Mesodermal cell (in vitro differentiated cells): Measurements from ENCODE around the gene POLQ.

ENCODE experiments used
- H3K27ac ChIP-seq: 2 replicates; pipeline ENCODE4 v1.7.0; 2013; ENCODE audit warnings: mild to moderate bottlenecking, low read depth, low read length, moderate library complexity; ENCODE audit not compliant: severe bottlenecking
- H3K36me3 ChIP-seq: 2 replicates; pipeline ENCODE4 v1.7.1; 2013; ENCODE audit warnings: mild to moderate bottlenecking, low read length, moderate library complexity; ENCODE audit not compliant: control insufficient read depth, insufficient read depth
- H3K4me1 ChIP-seq: one replicate; pipeline ENCODE4 v1.7.1; 2013; ENCODE audit warnings: mild to moderate bottlenecking, low read length; ENCODE audit not compliant: insufficient read depth, control insufficient read depth, poor library complexity, severe bottlenecking
- H3K4me3 ChIP-seq: 2 replicates; pipeline ENCODE4 v1.7.0; 2013; ENCODE audit warnings: low read length, control low read depth, mild to moderate bottlenecking; ENCODE audit not compliant: insufficient read depth, poor library complexity, severe bottlenecking; ENCODE audit errors: extremely low read depth
- H3K9me3 ChIP-seq: 2 replicates; pipeline ENCODE4 v1.7.1; 2013; ENCODE audit warnings: mild to moderate bottlenecking, low read length, moderate library complexity; ENCODE audit not compliant: control insufficient read depth
- WGBS, 2 experiments: methylation state at CpG; one replicate each; pipeline ENCODE4 v1.1.5; 2013; ENCODE audit warnings: missing lambda C conversion rate in 2 of 2; ENCODE audit not compliant: insufficient coverage in 2 of 2; 5-methylcytosine and 5-hydroxymethylcytosine counted together

POLQ gene

DNA sequence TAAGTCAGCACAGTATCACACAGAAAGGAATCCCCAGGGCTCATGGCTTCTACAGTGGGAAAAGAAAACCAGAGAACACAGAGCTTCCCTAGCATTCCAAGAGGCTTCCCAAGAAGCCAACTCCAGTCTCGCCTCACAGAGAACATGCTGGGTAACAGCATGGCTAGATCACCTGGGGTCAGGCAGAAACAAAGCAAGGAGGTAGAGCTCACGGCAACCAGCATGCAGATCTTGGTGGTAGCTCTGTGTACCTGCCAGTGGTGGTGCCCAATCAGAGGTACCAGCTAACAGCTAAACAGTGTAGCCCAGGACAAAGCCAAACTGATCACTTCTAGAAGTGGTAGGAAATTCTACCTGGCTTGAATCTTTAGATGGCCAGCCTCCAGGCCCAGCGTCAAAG, 31.3 kb downstream of the POLQ start:
- Histone ChIP-seq H3K9me3 (no peaks in the 10 kb centered on the region), H3K27ac (no peak overlapping the region), H3K4me3 (no peak overlapping the region), H3K4me1 (no peaks in the 10 kb centered on the region), H3K36me3 (peaks cover 40% of the 10 kb centered on the region)
- 92 to 97% methylated on average over 3 of the region's 3 CpGs for WGBS, 2 experiments

DNA sequence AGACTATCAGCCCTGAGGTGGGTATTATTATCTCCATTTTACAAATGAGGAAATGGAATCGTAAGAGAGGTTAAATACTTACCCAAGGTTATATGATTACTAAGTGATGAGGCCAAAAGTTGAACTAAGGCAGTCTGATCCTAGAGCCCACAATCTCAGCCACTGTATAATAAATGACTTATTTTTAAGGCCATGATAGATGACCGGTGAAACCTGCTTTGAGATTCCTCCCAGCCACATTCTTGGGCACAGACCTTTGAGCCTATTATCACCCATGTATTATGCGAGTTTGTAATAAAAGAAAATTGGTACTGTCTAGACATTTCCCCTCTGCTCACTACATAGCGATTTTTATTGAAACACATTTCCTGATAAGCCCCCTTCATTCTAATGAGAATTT, 37.4 kb downstream of the POLQ start:
- WGBS, 2 experiments: 89 to 94% methylated on average over 1 to 3 of the region's 4 CpGs
- no peak overlapping the region for H3K27ac ChIP-seq
- no peak overlapping the region for H3K4me3 ChIP-seq
- H3K4me1 ChIP-seq: no peaks in the 10 kb centered on the region
- peaks cover 34% of the 10 kb centered on the region for H3K36me3 ChIP-seq
- H3K9me3 ChIP-seq: no peaks in the 10 kb centered on the region

GRCh38 chr3:121505256-121505655, 40.5 kb downstream of the POLQ start:
- Histone ChIP-seq H3K4me1 (no peaks in the 10 kb centered on the region), H3K27ac (no peak overlapping the region), H3K36me3 (peaks cover 36% of the 10 kb centered on the region), H3K9me3 (no peaks in the 10 kb centered on the region), H3K4me3 (no peak overlapping the region)

GRCh38 chr3:121504618-121505017, 41.2 kb downstream of the POLQ start:
- 100% methylated on average over 2 of the region's 2 CpGs for WGBS, 2 experiments
- Histone ChIP-seq H3K27ac (no peak overlapping the region), H3K36me3 (peaks cover 35% of the 10 kb centered on the region), H3K4me1 (no peaks in the 10 kb centered on the region), H3K9me3 (no peaks in the 10 kb centered on the region), H3K4me3 (no peak overlapping the region)

- WGBS, 2 experiments: 92 to 100% methylated on average over 3 to 4 of the region's 4 CpGs
Measured at GRCh38 chr3:121496786-121497185, 49.0 kb downstream of the POLQ start.

GRCh38 chr3:121493431-121493830, 52.4 kb downstream of the POLQ start:
- H3K4me3 ChIP-seq: no peak overlapping the region
- no peak overlapping the region for H3K27ac ChIP-seq
- H3K4me1 ChIP-seq: no peaks in the 10 kb centered on the region
- 100% methylated on average over 1 to 2 of the region's 5 CpGs for WGBS, 2 experiments
- no peaks in the 10 kb centered on the region for H3K9me3 ChIP-seq
- H3K36me3 ChIP-seq: peaks cover 18% of the 10 kb centered on the region

More at GRCh38 chr3:121496786-121497185, 49.0 kb downstream of the POLQ start:
- Histone ChIP-seq H3K27ac (no peak overlapping the region), H3K4me3 (no peak overlapping the region), H3K4me1 (no peaks in the 10 kb centered on the region), H3K36me3 (peaks cover 17% of the 10 kb centered on the region), H3K9me3 (no peaks in the 10 kb centered on the region)

GRCh38 chr3:121491683-121492320, 54.0 kb downstream of the POLQ start:
- H3K27ac ChIP-seq: no peak overlapping the region
- no peaks in the 10 kb centered on the region for H3K4me1 ChIP-seq
- no peaks in the 10 kb centered on the region for H3K9me3 ChIP-seq
- H3K36me3 ChIP-seq: peaks cover 12% of the 10 kb centered on the region
- H3K4me3 ChIP-seq: no peak overlapping the region
- 91 to 94% methylated on average over 4 to 5 of the region's 7 CpGs for WGBS, 2 experiments

DNA sequence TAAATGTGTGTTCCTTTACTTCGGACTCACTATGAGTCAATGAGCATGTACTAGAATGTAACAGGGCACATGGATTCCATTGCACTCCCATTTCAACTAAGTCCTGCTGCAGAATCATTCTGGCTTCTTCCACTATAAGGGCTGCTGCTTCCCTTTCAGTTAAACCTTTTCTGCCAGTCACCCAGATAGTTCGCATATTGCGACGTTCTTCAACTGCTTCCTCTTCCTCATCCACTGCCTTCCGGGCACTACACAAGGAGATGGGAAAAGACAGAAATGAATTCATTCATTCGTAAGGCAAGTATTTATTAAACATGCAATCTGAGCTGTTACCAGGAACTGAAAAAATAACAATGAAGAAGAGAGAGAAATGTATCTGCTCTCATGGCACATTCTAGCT, 55.6 kb downstream of the POLQ start:
- Histone ChIP-seq H3K27ac (no peak overlapping the region), H3K9me3 (no peaks in the 10 kb centered on the region), H3K4me1 (no peaks in the 10 kb centered on the region), H3K36me3 (peaks cover 7% of the 10 kb centered on the region), H3K4me3 (no peak overlapping the region)
- WGBS, 2 experiments: 94 to 100% methylated on average over 3 to 4 of the region's 6 CpGs

DNA sequence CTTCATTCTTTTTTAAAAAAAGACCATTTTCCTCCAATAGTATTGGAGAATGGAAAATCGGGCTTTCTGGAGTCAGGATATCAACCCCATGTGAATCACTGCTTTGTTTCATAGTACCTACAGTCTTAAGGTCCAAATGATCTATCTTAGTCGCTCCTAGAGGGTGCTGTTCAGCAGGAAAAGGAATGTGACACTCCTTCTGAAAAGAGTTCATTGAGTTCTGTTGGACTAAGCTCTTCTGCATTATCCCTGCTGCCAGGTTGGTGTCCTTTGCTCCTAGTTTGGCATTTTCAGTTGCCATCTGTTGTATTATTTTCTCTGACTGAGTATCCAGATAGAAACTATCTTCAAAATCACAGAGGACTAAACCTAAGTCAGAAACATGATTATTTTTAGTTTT, 57.2 kb downstream of the POLQ start:
- H3K36me3 ChIP-seq: peaks cover 16% of the 10 kb centered on the region
- WGBS, 2 experiments: 80 to 90% methylated on average over 1 to 2 of the region's 2 CpGs
- no peak overlapping the region for H3K4me3 ChIP-seq
- no peaks in the 10 kb centered on the region for H3K9me3 ChIP-seq
- H3K27ac ChIP-seq: no peak overlapping the region
- H3K4me1 ChIP-seq: no peaks in the 10 kb centered on the region

DNA sequence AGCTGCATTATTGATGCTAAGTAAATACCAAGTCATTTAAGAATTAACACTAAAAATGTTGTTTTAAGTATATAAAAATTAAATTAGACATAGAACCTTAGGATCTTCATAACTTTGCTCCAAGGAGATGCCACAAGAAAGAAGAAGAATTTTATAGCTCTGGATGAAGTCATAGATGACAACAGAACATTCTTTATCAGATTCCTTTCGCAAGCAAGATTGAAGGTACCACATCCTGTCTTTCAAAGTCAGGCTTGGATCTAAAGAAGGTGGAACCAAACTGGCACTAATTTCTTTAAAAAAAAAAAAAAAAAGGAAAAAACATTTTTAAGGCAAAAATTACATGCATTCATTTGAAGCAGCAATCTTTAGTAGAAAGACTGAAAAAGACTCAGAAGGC, 62.5 kb downstream of the POLQ start:
- Histone ChIP-seq H3K27ac (no peak overlapping the region), H3K9me3 (no peaks in the 10 kb centered on the region), H3K4me1 (peaks cover 3% of the 10 kb centered on the region), H3K36me3 (peaks cover 26% of the 10 kb centered on the region), H3K4me3 (no peak overlapping the region)
- 100% methylated on average over 1 of the region's 1 CpG; no CpG with 5 or more reads in 1 of the 2 experiments for WGBS, 2 experiments

GRCh38 chr3:121482660-121483059, 63.1 kb downstream of the POLQ start:
- WGBS, 2 experiments: no CpG with 5 or more reads among the region's 1 CpG
- H3K4me3 ChIP-seq: no peak overlapping the region
- peaks cover 26% of the 10 kb centered on the region for H3K36me3 ChIP-seq
- H3K27ac ChIP-seq: no peak overlapping the region
- no peaks in the 10 kb centered on the region for H3K9me3 ChIP-seq
- H3K4me1 ChIP-seq: peaks cover 9% of the 10 kb centered on the region
